OCI-M1 (cell line): ENCODE data around the gene RERE.
"Not testable (repeated sequence)": the region's sequence is repeated elsewhere in the genome, so short reads cannot be mapped to it uniquely, and the experiment has no call there.

Experiments
- DNase-seq: peaks from one replicate; lab custom pipeline; 2025; lab: John Stamatoyannopoulos, UW

The RERE gene

GRCh38 chr1:8448911-8449661, 368.4 kb downstream of the RERE start:
- no peak for DNase-seq

GRCh38 chr1:8448505-8448904, 368.9 kb downstream of the RERE start:
- DNase-seq, result not testable (repeated sequence)

GRCh38 chr1:8447616-8448150, 369.8 kb downstream of the RERE start:
- DNase-seq, result no peak

GRCh38 chr1:8446119-8446518, 371.3 kb downstream of the RERE start:
- DNase-seq, result not testable (repeated sequence)

DNA sequence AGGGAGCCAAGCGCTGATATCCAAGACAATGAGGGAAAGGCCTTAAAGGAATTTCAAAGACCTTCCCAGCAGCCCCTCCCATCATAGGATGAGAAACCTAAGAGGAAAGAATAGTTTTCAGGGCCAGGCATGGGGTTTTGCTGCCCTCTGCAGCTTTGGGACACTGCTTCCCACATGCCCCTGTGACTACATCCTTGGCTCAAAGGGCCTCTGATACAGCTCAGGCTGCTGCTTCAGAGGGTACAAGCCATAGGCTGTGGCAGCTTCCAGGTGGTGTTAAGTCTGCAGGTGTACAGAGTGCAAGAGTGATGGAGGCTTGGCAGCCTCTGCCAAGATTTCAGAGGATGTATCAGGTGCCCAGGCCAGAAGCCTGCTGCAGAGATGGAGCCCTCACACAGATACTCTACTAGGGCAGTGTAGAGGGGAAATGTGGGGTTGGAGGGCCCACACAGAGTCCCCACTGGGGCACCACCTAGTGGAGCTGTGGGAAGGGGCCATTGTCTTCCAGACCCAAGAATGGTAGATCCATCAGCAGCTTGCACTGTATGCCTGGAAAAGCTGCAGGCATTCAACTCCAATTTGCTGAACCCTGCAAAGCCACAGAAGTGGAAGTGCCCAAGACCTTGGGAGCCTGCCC, 373.8 kb downstream of the RERE start:
- peak; percentile 28 for DNase-seq

- no peak for DNase-seq
These were observed 376.0 kb downstream of the RERE start for GRCh38 chr1:8441426-8441825.

DNA sequence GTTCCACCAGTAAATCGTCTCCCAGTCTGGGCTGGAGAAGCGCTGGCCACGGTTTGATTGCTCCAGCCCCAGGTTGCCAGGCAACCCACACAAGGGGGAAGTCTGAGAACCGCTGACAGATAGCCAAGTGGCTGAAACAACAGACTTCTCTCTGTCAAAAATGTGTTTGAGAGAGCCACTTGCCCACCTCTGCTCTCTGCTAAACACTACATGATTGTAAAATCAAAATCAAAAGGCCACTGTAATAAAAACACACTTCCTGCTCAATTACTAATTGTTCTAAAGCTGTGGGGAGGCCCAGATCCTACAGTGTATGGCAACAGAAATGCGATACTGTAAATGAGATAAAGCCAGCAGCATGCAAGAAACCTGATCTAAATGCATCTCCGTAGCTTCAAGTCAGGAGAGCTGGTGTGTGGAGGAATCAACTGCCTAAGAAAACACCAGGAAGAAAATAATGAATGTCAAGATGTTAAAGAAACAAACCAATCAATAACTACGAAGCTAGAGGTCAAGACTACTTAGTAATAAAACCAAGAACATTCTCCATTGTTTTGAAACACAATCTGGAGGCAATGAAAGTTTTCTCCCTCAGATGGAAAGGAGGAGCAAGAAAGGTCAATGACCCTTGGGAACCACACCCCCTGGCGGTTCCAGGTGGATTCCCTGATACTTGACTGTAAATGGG, 378.3 kb downstream of the RERE start:
- DNase-seq, result peak; percentile 88

- DNase-seq, result no peak
These were observed 379.0 kb downstream of the RERE start for GRCh38 chr1:8438489-8438888.

- DNase-seq, result no peak
These were observed 380.1 kb downstream of the RERE start for GRCh38 chr1:8437347-8437746.

DNA sequence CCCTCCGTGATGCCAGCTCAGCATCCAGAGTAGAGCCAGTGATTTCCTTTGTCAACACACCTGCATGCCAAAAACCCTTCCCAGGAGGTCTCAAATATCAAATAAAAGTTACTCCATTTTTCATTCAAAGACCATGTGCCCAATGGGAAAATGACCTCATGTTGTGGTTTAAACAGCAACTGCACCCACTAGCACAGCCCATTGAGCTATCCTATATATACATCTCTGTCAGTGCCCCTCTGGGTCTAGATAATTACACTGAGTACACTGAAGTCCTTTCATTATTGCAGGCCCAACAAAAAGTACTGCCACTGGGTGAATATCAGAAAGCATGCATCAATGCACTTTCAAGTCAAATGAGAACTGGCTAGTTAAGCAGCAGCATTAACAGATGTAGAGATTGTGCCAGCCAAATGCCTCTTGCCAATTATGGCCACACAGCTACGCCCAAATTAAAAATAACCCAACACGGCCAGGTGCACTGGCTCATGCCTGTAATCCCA, 381.8 kb downstream of the RERE start:
- no peak for DNase-seq

- no peak for DNase-seq
These were observed 383.3 kb downstream of the RERE start for GRCh38 chr1:8434101-8434500.

- no peak for DNase-seq
These were observed 385.7 kb downstream of the RERE start for GRCh38 chr1:8431784-8432183.

DNA sequence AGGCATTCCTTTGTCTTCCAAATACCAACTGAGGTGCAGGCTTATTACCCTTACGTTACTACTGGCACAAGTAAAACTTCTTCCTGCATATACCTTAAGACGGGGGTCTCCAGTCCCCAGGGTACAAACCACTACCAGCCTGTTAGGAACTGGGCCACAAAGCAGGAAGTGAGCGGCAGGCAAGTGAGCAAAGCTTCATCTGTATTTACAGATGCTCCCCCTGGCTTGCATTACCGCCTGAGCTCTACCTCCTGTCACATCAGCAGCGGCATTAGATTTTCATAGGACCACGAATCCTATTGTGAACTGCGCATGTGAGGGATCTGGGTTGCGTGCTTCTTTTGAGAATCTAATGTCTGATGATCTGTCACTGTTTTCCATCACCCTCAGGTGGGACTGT, 386.4 kb downstream of the RERE start:
- peak; percentile 7 for DNase-seq

DNA sequence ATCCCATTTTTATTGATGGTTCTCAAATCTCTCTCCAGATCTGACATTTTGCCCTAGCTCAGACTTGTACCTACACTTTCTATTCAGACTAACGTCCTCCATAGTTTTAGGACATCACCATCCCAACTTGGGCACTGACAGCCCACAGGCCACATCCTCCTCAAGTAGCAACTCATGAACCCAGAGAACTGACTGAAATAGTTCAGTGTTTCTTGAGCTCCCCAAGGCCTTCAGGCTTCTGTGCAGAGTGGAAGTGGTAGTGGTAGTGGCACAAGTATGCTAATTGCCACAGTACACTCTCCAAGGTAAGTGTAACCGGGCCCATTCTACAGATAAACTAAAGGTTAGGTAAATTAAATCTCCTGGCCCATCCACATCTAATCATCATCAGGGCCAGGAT, 387.0 kb downstream of the RERE start:
- no peak for DNase-seq

DNA sequence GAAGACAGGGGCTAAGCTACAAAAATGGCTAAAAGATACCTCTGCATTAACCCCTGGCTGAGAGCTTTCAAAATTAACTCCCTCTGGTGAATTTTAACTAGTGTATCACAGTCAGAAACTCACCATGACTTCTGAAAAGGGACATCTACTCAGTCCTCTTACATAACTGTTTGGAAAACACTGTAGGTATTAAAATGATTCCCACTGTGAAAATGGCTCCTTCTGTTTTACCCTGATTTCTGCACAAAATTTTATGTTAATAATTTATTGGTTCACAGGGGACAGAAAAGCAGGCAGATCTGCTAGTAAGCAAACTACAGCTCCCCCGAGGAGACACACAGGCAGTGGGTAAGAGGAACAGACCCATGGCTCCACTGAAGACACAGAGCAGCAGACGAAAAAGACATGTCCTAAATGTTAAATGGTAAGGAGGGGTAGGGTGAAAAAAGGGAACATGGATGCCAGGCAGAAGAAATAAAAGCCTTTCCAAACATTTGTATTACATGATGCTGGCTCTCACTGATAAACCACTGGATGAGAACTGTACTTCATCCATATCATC, 387.8 kb downstream of the RERE start:
- peak; percentile 15 for DNase-seq

DNA sequence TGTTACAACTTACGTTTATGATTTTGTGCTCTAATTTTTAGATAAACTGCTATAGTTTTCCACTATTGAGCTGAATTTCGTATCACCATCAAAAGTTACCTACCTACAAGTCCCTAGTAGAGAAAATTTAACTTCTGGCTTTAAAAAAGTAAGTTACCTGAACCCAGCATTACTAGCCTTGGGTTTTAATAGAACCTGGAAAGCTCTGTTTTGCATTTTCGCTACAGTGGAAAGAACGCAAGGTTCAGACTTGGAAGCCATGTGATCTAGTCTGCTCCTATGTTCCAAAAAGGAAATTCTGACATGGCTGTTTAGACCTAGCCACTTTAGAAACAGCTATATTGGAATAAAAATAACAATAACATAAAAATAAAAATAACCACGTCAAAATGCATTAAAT, 389.0 kb downstream of the RERE start:
- DNase-seq, result peak; percentile 32

- DNase-seq, result no peak
These were observed 389.5 kb downstream of the RERE start for GRCh38 chr1:8427986-8428385.

- peak; percentile 96 for DNase-seq
These were observed 389.9 kb downstream of the RERE start for GRCh38 chr1:8427493-8427892.

GRCh38 chr1:8426996-8427395, 390.4 kb downstream of the RERE start:
- peak; percentile 48 for DNase-seq

GRCh38 chr1:8425781-8426161, 391.7 kb downstream of the RERE start:
- no peak for DNase-seq

GRCh38 chr1:8425150-8425780, 392.2 kb downstream of the RERE start:
- no peak for DNase-seq

DNA sequence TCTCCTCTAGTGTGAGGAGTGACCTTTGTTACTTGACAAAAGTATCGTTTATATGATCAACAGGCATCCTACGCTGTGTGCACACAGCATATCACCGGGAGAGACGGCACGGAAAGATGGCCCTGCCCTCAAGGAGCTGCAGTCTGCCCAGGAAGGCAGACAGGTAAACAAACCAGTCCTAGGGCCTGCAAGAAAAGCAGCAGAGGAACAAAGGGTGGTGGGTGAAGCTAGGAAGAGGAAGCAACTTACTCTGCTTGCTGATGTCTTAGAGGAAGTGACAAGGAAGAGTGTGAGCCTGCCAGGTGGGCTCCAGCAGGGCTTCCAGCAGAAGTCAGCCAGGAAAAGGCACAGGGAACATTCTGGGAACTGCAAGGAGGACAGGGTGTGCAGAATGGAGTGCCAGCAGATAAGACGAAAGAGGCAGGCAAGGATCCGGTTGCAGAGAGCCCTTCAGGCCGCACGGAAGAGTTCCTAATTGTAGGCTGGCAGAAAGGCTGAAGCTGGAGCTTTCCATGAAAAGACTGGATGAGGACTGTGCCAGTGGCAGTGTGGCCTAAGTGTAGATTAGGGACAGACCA, 392.8 kb downstream of the RERE start:
- DNase-seq, result peak; percentile 64
